Activated T-cell treated with anti-CD3 and anti-CD28 coated beads for 48 hours (primary cell): Measurements from ENCODE around the gene PPP1R13B.
"Not testable (repeated sequence)": the region's sequence is repeated elsewhere in the genome, so short reads cannot be mapped to it uniquely, and the experiment has no call there.

ENCODE experiments used
- DNase-seq: peaks from one replicate; pipeline ENCODE4 v3.0.0-alpha.2; 2020; ENCODE audit warnings: low read depth

PPP1R13B gene

GRCh38 chr14:103832046-103832445, 15.3 kb downstream of the PPP1R13B start:
- no peak for DNase-seq

GRCh38 chr14:103830511-103831270, 16.7 kb downstream of the PPP1R13B start:
- no peak for DNase-seq

GRCh38 chr14:103828315-103828967, 18.9 kb downstream of the PPP1R13B start:
- no peak for DNase-seq

- DNase-seq = no peak
Observed at GRCh38 chr14:103825101-103825500, 22.3 kb downstream of the PPP1R13B start.

GRCh38 chr14:103820908-103821307, 26.5 kb downstream of the PPP1R13B start:
- no peak for DNase-seq

- no peak for DNase-seq
Observed at GRCh38 chr14:103820382-103820781, 27.0 kb downstream of the PPP1R13B start.

- DNase-seq = no peak
Observed at GRCh38 chr14:103819503-103820307, 27.7 kb downstream of the PPP1R13B start.

- DNase-seq = no peak
Observed at GRCh38 chr14:103818870-103819269, 28.5 kb downstream of the PPP1R13B start.

- DNase-seq = no peak
Observed at GRCh38 chr14:103818422-103818821, 29.0 kb downstream of the PPP1R13B start.

GRCh38 chr14:103817595-103817994, 29.8 kb downstream of the PPP1R13B start:
- DNase-seq = no peak

- DNase-seq = no peak
Observed at GRCh38 chr14:103816991-103817390, 30.4 kb downstream of the PPP1R13B start.

- DNase-seq = no peak
Observed at GRCh38 chr14:103815253-103815652, 32.1 kb downstream of the PPP1R13B start.

- DNase-seq = no peak
Observed at GRCh38 chr14:103811189-103811588, 36.2 kb downstream of the PPP1R13B start.

GRCh38 chr14:103808403-103809001, 38.9 kb downstream of the PPP1R13B start:
- DNase-seq = peak; percentile 43

GRCh38 chr14:103806805-103807204, 40.6 kb downstream of the PPP1R13B start:
- DNase-seq = no peak

GRCh38 chr14:103805708-103806107, 41.7 kb downstream of the PPP1R13B start:
- DNase-seq = no peak

- no peak for DNase-seq
Observed at GRCh38 chr14:103803661-103804060, 43.7 kb downstream of the PPP1R13B start.

GRCh38 chr14:103802356-103802755, 45.0 kb downstream of the PPP1R13B start:
- DNase-seq = no peak

GRCh38 chr14:103801459-103801858, 45.9 kb downstream of the PPP1R13B start:
- DNase-seq = no peak

GRCh38 chr14:103793192-103793591, 54.2 kb downstream of the PPP1R13B start:
- not testable (repeated sequence) for DNase-seq

- no peak for DNase-seq
Observed at GRCh38 chr14:103788086-103788485, 59.3 kb downstream of the PPP1R13B start.

- DNase-seq = no peak
Observed at GRCh38 chr14:103782376-103782775, 65.0 kb downstream of the PPP1R13B start.
